Measurements from ENCODE around the gene TRPV2.
"Not testable (repeated sequence)": the region's sequence is repeated elsewhere in the genome, so short reads cannot be mapped to it uniquely, and the experiment has no call there.

Gene TRPV2

DNA sequence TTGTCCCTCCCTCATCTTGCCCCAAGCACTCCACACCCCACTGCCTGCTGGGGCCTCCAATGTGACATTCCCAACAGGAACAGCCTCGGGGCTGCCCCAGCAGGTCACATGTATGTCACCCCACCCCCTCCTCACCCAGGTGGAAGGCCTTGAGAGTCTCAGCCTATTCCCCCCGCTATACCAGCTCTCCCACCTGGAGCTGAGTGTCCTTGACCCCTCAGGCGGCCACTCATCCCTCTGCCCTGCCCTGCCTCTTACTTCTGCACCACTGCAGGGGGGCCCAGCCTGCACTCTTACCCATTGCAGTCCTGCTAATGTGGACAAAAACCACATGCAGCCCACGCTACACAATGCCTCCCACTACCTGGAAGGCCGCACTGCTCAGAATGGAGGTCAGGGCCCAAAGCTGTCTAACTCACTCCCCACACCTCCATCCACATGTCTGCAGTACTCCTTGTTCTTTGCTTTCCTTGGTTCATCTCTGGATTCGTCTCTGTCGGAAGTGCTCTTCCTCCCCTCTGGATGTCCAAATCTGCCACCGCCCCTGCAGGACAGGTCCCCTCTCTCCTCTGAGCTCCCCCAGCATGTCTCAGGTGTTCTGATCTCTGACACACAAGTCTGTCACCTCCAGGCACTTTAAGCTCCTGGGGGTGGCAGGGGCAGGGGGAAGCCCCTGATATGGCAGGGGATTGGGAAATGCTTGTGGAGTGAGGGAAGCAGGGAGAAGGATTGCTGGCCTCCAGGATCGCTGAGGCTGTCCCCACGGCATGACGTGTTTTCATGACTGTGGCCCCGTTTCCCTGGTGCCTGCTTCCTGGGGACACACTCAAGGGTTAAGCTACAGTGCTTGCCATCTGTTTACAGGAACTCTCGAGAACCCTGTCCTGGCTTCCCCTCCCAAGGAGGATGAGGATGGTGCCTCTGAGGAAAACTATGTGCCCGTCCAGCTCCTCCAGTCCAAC, 20.8 kb downstream of the TRPV2 start:
- in situ Hi-C loops (cut with HindIII; ENCODE audit: low sequenced_read_pairs), result no loop called here

DNA sequence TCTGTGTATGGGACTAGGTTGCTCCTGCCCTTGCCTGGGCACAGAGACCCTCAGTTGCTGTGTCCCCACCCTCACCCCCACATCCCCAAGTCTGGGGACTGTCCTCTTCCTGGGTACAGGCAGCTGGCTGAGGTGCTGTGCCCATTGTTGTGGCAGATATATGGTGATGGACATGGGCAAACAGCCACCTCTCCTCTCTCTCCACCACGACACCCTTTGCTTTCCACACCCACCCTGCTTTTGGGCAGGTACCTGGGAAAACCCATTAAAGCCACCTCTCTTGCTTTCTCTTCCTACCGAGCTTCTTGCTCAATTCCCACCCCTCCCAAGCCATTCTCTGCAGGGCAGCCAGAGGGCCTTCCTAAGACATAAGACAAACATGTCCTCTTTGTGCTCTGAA, 21.7 kb downstream of the TRPV2 start:
- in situ Hi-C loops (cut with HindIII; ENCODE audit: low sequenced_read_pairs), result no loop called here

DNA sequence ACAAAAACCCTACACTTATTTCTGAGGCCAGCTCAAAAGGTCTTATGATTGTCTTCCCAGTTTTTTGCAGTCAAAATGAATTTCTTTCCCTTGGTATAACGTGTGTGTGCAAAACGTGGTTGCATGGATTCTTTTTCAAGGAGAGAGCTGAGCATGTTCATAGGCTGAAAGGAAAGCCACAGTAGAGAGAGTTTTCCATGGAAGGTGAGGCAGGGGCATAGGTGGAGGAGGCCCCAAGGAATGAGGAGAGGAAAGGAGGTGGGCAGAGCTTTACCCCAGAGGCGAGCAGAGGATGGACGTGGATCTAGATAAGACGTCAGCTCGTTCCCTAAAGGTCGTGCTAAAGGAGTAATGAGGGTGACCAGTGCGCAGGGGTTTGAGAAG, 22.8 kb downstream of the TRPV2 start:
- in situ Hi-C loops (cut with HindIII; ENCODE audit: low sequenced_read_pairs), result no loop called here

DNA sequence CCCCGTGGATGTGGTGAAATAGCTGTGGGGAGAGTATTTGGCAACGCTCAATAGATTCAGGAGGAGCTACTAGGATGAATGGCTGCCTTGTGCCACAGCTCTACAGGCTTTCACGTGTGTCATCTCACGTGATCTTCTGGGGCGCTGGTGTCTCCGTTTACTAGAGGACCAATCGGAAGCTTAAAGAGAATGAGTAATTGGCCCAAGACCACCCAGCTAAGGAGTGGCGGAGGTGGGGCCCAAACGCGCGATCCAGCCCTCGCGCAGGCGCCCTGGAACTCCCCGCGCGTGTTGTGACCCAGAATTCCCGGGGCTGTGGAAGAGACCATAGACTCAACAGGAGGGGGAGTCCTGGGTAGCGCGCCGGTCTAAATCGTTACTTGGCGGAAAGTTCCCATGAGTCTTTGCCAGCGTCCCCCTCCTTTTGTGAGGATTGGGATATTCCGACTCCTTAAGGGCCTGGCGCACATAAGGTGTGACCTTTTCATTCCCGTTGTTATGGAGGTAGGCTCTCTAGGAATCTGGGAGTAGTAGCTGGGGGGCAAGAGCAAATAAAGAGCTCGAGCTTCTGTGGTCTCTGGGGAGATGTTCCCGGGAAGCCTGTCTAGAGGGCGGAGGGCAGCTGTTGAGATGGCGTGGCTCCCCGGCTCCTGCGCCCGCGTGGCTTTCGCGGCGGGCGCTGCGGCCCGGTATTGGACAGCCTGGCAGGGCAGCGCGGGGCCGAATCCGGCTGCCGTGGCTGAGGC, 23.4 kb downstream of the TRPV2 start:
- in situ Hi-C loops (cut with HindIII; ENCODE audit: low sequenced_read_pairs), result no loop called here

DNA sequence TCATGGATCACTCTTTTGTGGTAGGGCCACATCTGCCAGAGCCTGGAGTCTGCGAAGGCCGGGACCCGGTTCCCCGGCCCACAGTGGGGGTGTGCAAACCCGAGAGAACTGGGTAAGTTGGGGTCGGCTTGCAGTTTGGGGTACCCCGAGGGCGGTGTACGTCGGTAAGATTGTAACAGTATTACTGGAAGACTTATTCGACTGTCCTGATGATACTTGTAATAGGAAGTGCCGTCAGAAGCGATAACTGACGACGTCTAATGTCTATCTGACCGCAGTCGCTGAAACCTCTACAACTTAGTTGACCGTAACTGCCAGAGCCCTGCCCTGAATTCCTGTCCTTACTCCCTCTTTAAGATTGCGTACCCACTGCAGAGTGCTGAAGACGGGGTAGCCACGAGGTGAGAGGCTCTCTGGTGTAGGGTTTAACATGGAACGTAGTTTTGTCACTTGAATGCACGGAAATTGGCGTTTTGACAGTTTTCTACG, 24.0 kb downstream of the TRPV2 start:
- in situ Hi-C loops (cut with HindIII; ENCODE audit: low sequenced_read_pairs), result no loop called here

DNA sequence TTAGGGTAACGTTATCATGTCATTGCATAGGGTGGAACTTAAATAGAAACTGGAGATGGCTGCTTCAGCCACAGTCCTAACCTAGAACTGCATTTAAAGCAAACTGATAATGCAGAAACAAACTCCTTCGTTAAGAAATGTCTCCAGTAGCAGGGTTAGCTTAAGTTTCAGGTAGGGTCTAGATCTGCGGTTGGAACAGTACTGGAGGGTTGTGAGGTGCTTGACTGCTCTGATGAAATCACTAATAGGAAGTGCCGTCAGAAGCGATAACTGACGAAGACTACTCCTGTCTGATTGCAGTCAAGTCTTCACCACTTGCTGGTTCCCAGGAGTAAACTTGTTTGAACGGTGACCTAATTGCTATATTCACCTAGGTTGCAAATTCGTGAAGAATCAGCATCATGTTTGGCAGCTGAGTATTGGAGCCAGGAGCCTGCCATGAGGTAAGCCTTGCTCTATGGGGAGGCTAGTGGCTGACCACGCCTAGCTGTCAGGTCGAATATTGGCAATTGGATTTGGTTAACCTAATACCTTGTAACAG, 24.5 kb downstream of the TRPV2 start:
- in situ Hi-C loops (cut with HindIII; ENCODE audit: low sequenced_read_pairs), result no loop called here

DNA sequence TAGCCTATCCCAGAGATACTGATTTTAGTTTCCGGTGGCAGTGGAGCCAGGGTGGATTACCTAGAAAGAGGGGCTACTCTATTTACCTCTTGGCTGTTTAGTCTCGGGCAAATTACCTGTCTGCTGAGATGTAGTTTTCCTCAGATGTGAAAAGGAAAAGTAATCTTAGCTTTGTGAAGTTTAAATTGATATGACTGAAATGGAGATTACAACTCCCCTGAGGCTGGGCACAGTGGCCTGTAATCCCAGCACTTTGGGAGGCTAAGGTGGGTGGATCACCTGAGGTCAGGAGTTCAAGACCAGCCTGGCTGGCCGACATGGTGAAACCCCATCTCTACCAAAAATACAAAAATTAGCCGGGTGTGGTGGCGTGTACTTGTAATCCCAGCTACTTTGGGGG, 25.0 kb downstream of the TRPV2 start:
- in situ Hi-C loops (cut with HindIII; ENCODE audit: low sequenced_read_pairs), result not testable (repeated sequence)

DNA sequence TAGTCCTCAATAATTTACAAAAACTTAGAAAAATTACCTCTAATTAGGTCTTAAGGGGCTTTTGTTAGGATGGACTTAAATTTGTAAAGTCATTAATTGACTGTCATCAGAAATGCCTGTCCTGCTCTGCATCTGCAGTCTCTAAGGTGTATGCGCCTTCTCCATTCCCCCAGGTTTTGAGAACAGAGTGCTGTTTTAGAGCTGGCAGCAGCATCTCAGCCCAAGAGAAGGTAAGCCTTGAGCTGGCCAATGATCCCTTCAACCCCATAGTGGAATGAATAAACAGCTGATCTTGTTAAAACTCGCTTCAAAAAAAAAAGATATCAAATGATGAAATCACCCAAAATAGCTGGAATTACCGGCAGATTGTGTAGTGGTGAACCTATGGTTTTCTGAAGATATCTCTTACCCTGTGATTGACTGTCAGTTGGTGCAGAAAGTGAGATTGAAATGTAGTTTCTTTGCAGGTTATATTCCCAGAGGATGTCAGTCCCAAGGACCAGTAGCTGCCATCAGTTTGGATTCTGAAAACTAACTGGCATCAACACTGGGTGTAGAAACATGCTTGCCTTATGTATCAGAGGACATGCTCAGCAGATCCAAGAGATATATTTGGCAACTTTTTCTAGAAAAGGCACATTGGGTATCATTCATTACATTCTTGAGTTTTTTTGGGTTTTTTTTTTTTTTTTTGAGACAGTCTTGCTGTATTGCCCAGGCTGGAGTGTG, 25.7 kb downstream of the TRPV2 start:
- in situ Hi-C loops (cut with HindIII; ENCODE audit: low sequenced_read_pairs), result no loop called here

DNA sequence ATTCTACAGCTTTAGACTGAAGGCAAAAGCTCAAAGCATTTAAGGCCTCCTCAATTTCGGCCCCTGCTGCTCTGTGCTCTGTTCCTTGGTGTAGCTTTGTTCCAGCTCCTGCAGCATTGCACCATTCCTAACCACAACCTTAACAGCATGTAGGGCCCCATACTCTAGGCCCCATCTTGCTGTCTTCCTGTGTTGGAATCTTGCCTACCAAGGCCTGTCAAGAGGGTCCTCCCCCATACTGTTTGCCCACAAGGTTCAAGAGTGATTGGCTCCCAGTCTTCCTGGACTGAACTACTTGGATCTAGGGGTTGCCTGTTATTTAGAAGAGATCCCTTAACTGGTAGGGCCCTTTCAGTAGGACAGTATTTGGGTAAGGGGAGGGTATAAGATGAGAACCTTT, 26.8 kb downstream of the TRPV2 start:
- in situ Hi-C loops (cut with HindIII; ENCODE audit: low sequenced_read_pairs), result no loop called here

DNA sequence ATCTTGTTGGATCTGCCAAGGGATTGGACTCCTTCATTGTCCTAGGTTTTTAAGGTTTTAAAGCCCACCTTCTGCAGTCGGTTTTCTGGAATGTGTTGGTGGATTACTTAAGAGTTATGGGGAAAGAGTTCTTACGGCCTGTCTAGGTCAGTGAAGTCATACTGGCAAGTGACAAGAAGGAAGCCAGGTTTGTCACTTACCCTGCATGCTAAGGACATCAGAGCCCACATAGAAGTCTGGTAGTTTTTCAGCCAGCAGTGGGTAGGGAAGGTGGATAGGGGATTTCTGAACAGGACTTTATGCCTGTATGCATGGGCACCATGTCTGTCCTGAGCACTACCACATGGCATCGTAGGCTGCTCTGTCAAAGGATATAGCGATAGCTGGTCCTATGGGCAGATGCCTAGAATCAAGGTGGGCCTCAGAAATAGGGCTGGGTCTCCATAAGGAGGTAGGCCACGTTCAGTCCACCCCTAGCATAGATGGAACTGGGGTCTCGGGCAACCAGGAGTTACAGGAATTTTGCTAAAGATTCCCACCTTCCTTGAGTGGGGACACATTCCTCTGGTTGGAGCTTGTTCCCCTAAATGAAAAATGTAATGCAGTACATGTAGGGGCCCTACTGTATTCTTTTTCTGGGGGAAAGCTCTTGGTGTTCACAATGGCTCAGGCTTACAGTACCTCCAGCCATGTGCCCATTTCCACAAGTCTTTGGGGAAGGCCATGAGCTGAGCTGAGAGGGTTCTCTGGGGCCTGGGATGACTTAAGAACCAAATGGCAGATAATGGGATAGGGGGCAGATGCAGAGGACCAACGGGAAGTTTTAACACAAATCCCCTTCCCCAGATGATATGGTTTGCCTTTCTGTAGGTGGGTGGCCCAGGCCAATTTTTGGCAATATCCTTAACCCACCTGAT, 27.5 kb downstream of the TRPV2 start:
- in situ Hi-C loops (cut with HindIII; ENCODE audit: low sequenced_read_pairs), result no loop called here

DNA sequence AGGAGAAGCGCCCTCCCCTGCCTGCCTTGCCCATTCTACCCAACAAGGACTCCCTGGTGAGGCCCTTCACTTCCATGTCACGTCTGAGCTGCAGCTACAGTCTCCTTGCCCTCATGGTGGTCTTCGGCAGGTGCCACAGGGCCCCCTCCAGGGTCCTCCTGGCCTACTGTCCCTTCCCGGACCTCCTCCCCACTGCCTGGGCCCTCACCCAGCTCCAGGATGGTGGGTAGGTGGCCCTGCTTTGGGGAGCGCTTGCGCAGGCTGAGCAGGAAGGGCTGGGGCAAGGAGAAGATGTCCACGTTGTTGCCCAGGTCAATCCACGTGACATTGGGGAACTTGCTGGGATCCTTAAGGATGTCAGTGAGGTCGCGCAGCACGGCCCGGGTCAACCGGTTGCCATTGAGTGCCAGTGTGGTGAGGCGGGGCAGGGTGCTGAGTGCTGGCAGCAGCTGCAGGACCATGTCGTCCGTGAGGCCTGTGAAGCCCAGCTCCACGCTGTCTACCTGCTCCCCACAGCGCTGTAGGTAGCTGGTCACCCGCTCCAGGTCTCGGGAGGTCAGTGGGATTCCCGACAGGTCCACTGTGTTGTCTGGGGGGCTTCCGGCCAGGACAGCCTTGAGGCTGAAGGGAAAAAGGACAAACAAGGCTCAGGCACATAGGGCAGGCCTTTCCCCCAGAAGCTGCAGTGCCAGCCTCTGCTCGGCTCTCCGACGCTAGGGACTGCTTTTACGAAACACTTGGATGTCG, 28.3 kb downstream of the TRPV2 start:
- in situ Hi-C loops (cut with HindIII; ENCODE audit: low sequenced_read_pairs), result no loop called here

DNA sequence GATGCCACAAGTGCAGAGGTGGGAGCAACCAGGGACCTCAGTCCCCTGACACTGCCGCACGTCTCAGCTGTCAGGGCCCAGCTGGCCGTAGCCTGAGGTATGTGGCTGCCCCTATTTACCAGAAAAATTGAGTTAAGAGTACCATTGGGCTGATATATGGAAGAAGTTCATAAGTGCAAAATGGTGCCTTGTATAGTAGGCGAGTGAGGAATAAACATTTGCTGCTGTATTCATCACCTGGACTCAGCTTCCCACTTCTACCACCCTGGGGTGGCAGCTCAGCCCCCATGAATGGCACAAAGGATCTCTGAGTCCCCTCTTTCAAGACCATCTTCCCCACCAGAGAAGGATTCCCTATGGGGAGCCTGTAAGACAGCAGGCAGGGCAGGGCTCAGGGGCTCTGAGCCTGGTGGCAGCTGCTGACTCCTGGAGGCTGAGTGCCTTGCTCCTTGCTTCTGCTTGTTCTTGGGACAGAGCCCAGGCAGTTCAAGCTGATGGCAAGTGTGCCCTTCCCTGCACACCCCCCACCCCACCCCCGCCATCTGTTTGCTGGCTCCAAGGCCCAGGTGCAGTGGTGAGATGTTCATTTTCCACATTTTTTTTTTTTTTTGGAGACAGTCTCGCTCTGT, 29.0 kb downstream of the TRPV2 start:
- in situ Hi-C loops (cut with HindIII; ENCODE audit: low sequenced_read_pairs), result no loop called here

DNA sequence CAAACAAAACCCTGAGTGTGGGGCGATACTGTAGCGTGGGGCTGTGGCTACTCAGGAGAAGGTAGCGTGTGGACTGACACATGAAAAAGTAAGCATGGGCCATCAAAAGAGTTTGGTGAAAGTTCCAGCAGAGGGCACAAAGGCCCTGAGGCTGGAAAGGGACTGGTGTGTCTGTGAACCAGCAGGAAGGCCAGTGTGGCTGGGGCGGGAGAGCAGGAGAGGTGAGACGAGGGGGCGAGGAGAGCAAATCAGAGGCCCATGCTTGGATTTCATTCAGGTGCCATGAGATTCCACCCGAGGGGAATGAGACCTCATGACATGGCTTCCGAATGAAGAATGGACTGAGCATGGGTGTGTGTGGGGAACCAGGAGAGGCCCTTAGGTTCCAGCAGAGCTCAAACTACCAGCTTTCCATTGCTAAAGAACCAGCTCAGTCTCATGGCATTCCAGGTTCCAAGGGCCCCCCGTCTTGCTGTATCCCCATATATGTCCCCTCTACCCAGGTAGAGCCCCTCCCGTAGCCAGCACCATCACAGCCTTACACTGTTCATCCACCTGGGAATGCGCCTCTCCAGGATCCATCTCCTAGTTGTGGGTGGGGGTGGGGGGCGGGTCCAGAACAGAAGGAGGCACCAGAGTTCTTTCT, 31.1 kb downstream of the TRPV2 start:
- in situ Hi-C loops (cut with HindIII; ENCODE audit: low sequenced_read_pairs), result no loop called here

DNA sequence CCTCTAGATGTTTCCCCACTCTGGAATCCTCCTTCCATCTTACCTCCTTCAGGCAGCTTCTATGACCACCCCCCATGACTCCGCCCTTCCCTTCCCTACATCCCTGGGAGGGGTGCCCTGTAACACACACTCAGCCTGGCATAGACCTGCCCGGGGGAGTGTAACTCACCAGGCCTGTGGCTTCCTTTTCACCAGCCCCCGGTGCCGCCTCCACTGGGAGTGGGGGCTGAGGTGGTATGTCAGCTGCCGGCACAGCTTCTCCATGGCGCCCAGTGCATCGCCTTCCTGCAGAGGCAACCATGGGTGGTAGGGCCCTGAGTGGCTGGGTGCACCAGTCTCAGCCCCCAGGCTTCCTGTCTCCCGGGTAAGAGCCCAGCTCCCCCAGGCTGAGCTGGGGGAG, 32.3 kb downstream of the TRPV2 start:
- in situ Hi-C loops (cut with HindIII; ENCODE audit: low sequenced_read_pairs), result no loop called here

DNA sequence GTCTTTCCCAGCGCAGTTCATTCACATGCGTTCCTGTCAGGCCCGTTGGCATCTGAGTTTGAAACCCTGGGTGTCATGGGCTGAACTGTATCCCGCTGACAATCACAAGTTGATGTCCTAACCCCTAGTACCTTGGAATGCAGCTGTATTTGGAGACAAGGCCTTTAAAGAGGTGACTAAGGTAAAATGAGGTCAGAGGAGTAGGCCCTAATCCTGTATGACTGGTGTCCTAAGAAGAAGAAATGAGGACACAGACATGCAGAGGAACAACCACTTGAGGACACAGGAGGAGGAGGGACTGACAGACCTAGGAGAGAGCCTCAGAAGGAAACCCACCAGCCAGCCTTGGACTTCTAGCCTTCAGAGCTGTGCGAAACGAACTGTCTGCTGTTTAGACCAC, 33.1 kb downstream of the TRPV2 start:
- in situ Hi-C loops (cut with HindIII; ENCODE audit: low sequenced_read_pairs), result no loop called here

DNA sequence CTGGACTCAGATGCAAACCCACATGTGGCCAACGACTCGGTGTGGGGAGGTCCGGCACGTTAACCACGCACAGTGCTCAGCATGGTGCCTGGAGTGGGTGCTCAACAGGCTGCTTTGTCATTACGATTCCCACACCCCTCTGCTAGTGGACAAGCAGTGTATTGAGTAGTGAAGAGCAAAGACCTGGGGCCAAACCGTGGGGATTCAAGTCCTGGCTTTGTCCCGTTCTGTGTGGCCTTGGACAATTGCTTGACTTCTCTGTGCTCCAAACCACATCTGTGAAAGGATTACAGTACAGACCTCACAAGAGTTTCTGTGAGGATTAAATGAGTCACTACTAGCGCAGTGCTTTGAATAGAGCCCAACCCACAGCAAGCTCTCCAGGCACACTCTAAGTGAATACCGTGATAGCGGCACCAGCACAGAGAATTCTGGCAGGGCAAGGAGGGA, 33.8 kb downstream of the TRPV2 start:
- in situ Hi-C loops (cut with HindIII; ENCODE audit: low sequenced_read_pairs), result no loop called here

DNA sequence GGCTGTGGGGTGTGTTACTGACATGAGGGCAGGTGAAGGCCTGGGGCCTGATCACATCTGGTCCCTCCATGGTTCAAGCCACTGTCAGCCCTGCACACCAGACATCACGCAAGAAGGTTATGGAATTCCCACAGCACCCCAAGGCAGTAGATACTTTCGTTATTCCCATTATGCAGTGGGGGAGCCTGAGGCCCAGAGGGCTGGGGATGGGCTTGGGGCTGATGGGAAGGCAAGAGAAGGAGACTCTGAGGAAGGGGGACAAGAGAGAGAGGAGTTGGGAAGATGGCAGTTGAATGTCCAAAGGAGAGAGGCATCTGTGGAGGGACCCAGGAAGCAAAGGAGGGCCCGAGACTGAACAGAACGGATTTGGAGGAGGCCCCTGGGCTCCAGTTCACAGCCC, 34.7 kb downstream of the TRPV2 start:
- in situ Hi-C loops (cut with HindIII; ENCODE audit: low sequenced_read_pairs), result no loop called here

DNA sequence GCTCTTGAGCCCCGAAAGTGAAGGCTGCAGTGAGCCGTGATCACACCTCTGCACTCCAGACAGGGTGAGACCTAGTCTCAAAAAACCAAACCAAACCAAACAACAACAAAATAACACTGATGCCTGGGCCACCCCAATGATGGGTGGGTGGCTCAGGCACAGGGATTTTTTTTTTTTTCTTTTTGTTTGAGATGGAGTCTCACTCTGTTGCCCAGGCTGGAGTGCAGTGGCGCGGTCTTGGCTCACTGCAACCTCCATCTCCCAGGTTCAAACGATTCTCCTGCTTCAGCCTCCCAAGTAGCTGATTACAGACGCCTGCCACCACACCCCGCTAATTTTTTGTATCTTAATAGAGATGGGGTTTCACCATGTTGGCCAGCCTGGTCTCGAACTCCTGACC, 36.9 kb downstream of the TRPV2 start:
- in situ Hi-C loops (cut with HindIII; ENCODE audit: low sequenced_read_pairs), result not testable (repeated sequence)
